Frontal cortex (tissue), 4 donors: ENCODE results near the gene FAM89B. TPM values are rescaled to one million over a fixed set of nuclear protein-coding genes. Genes with fewer than 3 reads are reported as not detected.

Experiments used
- DNase-seq, 2 donors: peaks; one replicate each; pipeline ENCODE4 v3.0.0; 2012; ENCODE audit warnings: low spot score in 2 of 2
- FAIRE-seq: peaks from 2 replicates; lab custom pipeline; 2012; peaks lifted over from hg19 to GRCh38; lab: Jason Lieb, UNC
- total RNA-seq: library from RNA; depleted of rRNA; stranded (reverse); fragments of >200 nt; gene quantifications from one replicate; pipeline ENCODE4 v1.2.3, GENCODE V29; 2014
- donor health status: control.
- donor health status: control.
- donor health status: control.

The FAM89B gene
- total RNA-seq, 1 donor from 2014 or later: 19.6 TPM

- DNase-seq (no peak), FAIRE-seq (no peak)
These were observed 918 bp upstream of the FAM89B start for GRCh38 chr11:65571420-65571819.

GRCh38 chr11:65571940-65572339 is 398 bp upstream of the FAM89B start:
- no peak for FAIRE-seq

GRCh38 chr11:65573391-65574079 is 1.2 kb downstream of the FAM89B start:
- FAIRE-seq (no peak), DNase-seq (no peak)

More at GRCh38 chr11:65571940-65572339, 398 bp upstream of the FAM89B start:
- no peak for DNase-seq

- DNase-seq (peak; percentile 94 to 96), FAIRE-seq (no peak)
These were observed 1.9 kb downstream of the FAM89B start for GRCh38 chr11:65574109-65574810.

- FAIRE-seq (no peak), DNase-seq (no peak)
These were observed 2.7 kb downstream of the FAM89B start for GRCh38 chr11:65574811-65575567.

- DNase-seq (peak; percentile 82 to 83), FAIRE-seq (no peak)
These were observed 3.4 kb downstream of the FAM89B start, which contains the start of gene EHBP1L1 for GRCh38 chr11:65575568-65576231. Gene EHBP1L1 (plus strand): TSS chr11:65576053. CDS start chr11:65576303, 250 bp downstream.

GRCh38 chr11:65576232-65576866 is 4.0 kb downstream of the FAM89B start:
- DNase-seq (no peak), FAIRE-seq (no peak)

GRCh38 chr11:65576867-65577755 is 4.8 kb downstream of the FAM89B start:
- no peak for FAIRE-seq
- peak in 1 of 2 donors; percentile 70 for DNase-seq

GRCh38 chr11:65577756-65578109 is 5.4 kb downstream of the FAM89B start:
- FAIRE-seq (no peak), DNase-seq (no peak)

GRCh38 chr11:65578134-65578533 is 5.8 kb downstream of the FAM89B start:
- DNase-seq: no peak
- no peak for FAIRE-seq

GRCh38 chr11:65578667-65579066 is 6.3 kb downstream of the FAM89B start:
- DNase-seq (no peak), FAIRE-seq (no peak)

- DNase-seq (no peak), FAIRE-seq (no peak)
These were observed 7.0 kb downstream of the FAM89B start for GRCh38 chr11:65579291-65579690.

GRCh38 chr11:65580031-65580692 is 7.8 kb downstream of the FAM89B start:
- FAIRE-seq (no peak), DNase-seq (no peak)

- no peak for FAIRE-seq
These were observed 8.4 kb downstream of the FAM89B start for GRCh38 chr11:65580756-65581155.

GRCh38 chr11:65581928-65582327 is 9.6 kb downstream of the FAM89B start:
- DNase-seq (no peak), FAIRE-seq (no peak)

More at GRCh38 chr11:65580756-65581155, 8.4 kb downstream of the FAM89B start:
- no peak for DNase-seq

- DNase-seq (no peak), FAIRE-seq (no peak)
These were observed 11.3 kb downstream of the FAM89B start for GRCh38 chr11:65583589-65583988.

GRCh38 chr11:65584106-65584505 is 11.8 kb downstream of the FAM89B start:
- no peak for FAIRE-seq

GRCh38 chr11:65584723-65585171 is 12.4 kb downstream of the FAM89B start:
- FAIRE-seq (no peak), DNase-seq (no peak)

More at GRCh38 chr11:65584106-65584505, 11.8 kb downstream of the FAM89B start:
- no peak for DNase-seq
